ENCODE results near the gene EXOC6B.

EXOC6B gene

DNA sequence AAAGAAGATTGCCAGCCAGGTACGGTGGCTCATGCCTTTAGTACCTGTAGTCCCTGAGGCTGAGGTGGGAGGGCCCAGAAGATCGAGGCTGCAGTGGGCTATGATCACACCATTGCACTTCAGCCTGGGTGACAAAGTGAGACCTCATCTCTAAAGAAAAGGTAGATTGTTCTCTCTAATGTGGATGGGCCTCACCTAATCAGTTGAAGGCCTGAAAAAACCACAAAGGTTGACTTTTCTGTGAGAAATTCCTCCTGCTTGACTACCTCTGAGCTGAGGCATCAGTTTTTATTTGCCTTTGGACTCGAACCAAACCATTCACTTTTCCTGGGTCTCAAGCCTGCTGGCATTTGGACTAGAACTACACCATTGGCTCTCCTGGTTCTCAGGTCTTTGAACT, 536.1 kb downstream of the EXOC6B start:
- no peaks in the 10 kb centered on the region for H3K9me3 ChIP-seq (ENCODE audit: insufficient read depth, low read depth, low read length)
- no peak overlapping the region for H3K4me3 ChIP-seq (ENCODE audit: low read length, poor library complexity, severe bottlenecking)
- no peak overlapping the region for H2AFZ ChIP-seq (ENCODE audit: low read length)
- H3K36me3 ChIP-seq (ENCODE audit: insufficient read depth, low read length): no peaks in the 10 kb centered on the region
- H3F3A ChIP-seq (ENCODE audit: low read depth): no peaks in the 10 kb centered on the region
- no peaks in the 10 kb centered on the region for H3K4me1 ChIP-seq (ENCODE audit: insufficient read depth, low read length, poor library complexity, severe bottlenecking)
- H3K4me2 ChIP-seq (ENCODE audit: low read depth, low read length, poor library complexity, severe bottlenecking): no peak overlapping the region
- H3K9me2 ChIP-seq (replicated peaks; ENCODE audit: low read depth, low read length): no peaks in the 10 kb centered on the region
- TF ChIP-seq CTCF (conservative IDR thresholded peaks at IDR 0.05; ENCODE audit: low read length) (no peak), EZH2phosphoT487 (IDR thresholded peaks at IDR 0.05; ENCODE audit: borderline replicate concordance) (no peak)
- no peak overlapping the region for H3K9ac ChIP-seq (ENCODE audit: low read depth, low read length, poor library complexity, severe bottlenecking)
- no peaks in the 10 kb centered on the region for H4K20me1 ChIP-seq (ENCODE audit: insufficient read depth, low read length, poor library complexity, severe bottlenecking)
- no peaks in the 10 kb centered on the region for H3K79me2 ChIP-seq (ENCODE audit: insufficient read depth, low read length)
- H3K27me3 ChIP-seq (ENCODE audit: insufficient read depth, low read length, poor library complexity, severe bottlenecking): no peaks in the 10 kb centered on the region

GRCh38 chr2:72289283-72289682, 536.5 kb downstream of the EXOC6B start:
- Histone ChIP-seq H3K9ac (ENCODE audit: low read depth, low read length, poor library complexity, severe bottlenecking) (no peak overlapping the region), H3K9me2 (replicated peaks; ENCODE audit: low read depth, low read length) (no peaks in the 10 kb centered on the region), H2AFZ (ENCODE audit: low read length) (no peak overlapping the region), H3K4me3 (ENCODE audit: low read length, poor library complexity, severe bottlenecking) (no peak overlapping the region), H4K20me1 (ENCODE audit: insufficient read depth, low read length, poor library complexity, severe bottlenecking) (no peaks in the 10 kb centered on the region), H3F3A (ENCODE audit: low read depth) (no peaks in the 10 kb centered on the region), H3K79me2 (ENCODE audit: insufficient read depth, low read length) (no peaks in the 10 kb centered on the region), H3K4me2 (ENCODE audit: low read depth, low read length, poor library complexity, severe bottlenecking) (no peak overlapping the region), H3K4me1 (ENCODE audit: insufficient read depth, low read length, poor library complexity, severe bottlenecking) (no peaks in the 10 kb centered on the region), H3K27me3 (ENCODE audit: insufficient read depth, low read length, poor library complexity, severe bottlenecking) (no peaks in the 10 kb centered on the region), H3K36me3 (ENCODE audit: insufficient read depth, low read length) (no peaks in the 10 kb centered on the region), H3K9me3 (ENCODE audit: insufficient read depth, low read depth, low read length) (no peaks in the 10 kb centered on the region)
- no peak for TF ChIP-seq EZH2phosphoT487 (IDR thresholded peaks at IDR 0.05; ENCODE audit: borderline replicate concordance)
- no peak for TF ChIP-seq CTCF (conservative IDR thresholded peaks at IDR 0.05; ENCODE audit: low read length)

- Histone ChIP-seq H3K9me3 (ENCODE audit: insufficient read depth, low read depth, low read length) (no peaks in the 10 kb centered on the region), H4K20me1 (ENCODE audit: insufficient read depth, low read length, poor library complexity, severe bottlenecking) (no peaks in the 10 kb centered on the region), H2AFZ (ENCODE audit: low read length) (no peak overlapping the region), H3K27me3 (ENCODE audit: insufficient read depth, low read length, poor library complexity, severe bottlenecking) (no peaks in the 10 kb centered on the region), H3K4me3 (ENCODE audit: low read length, poor library complexity, severe bottlenecking) (no peak overlapping the region), H3K36me3 (ENCODE audit: insufficient read depth, low read length) (no peaks in the 10 kb centered on the region), H3K4me2 (ENCODE audit: low read depth, low read length, poor library complexity, severe bottlenecking) (no peak overlapping the region), H3K9ac (ENCODE audit: low read depth, low read length, poor library complexity, severe bottlenecking) (no peak overlapping the region), H3K9me2 (replicated peaks; ENCODE audit: low read depth, low read length) (no peaks in the 10 kb centered on the region), H3K4me1 (ENCODE audit: insufficient read depth, low read length, poor library complexity, severe bottlenecking) (no peaks in the 10 kb centered on the region), H3F3A (ENCODE audit: low read depth) (no peaks in the 10 kb centered on the region), H3K79me2 (ENCODE audit: insufficient read depth, low read length) (no peaks in the 10 kb centered on the region)
- TF ChIP-seq CTCF (conservative IDR thresholded peaks at IDR 0.05; ENCODE audit: low read length) (no peak), EZH2phosphoT487 (IDR thresholded peaks at IDR 0.05; ENCODE audit: borderline replicate concordance) (no peak)
Observed at GRCh38 chr2:72278046-72278445, 547.8 kb downstream of the EXOC6B start.
